Esophagus muscularis mucosa (tissue), 3 donors: ENCODE measurements around the gene KCNJ15.

Experiments used
- POLR2A ChIP-seq: fragments of 450-650 bp; IDR thresholded peaks from one replicate; pipeline ENCODE4 v1.6.1; 2017; ENCODE audit warnings: antibody characterized with exemption, moderate library complexity, mild to moderate bottlenecking, low read depth
- POLR2AphosphoS5 ChIP-seq, 2 donors: sonication (generic); formaldehyde crosslinking; IDR thresholded peaks; one replicate each; pipeline ENCODE4 v1.6.1; 2017; ENCODE audit warnings: antibody characterized with exemption in 2 of 2
- TF ChIP-seq, protein P1 (sequence below), 3 experiments: fragments of 200-600 bp in 2 of 3; fragments of 450-650 bp in 1 of 3; sonication (generic) in 2 of 3; IDR thresholded peaks; one replicate each; pipeline ENCODE4 v1.5.1; 2017 to 2019; ENCODE audit warnings: antibody characterized with exemption in 3 of 3, mild to moderate bottlenecking in 2 of 3, moderate library complexity in 1 of 3

GRCh38 chr21:38234395-38235142, 22.2 kb upstream of the KCNJ15 start:
- TF ChIP-seq, protein P1, sequence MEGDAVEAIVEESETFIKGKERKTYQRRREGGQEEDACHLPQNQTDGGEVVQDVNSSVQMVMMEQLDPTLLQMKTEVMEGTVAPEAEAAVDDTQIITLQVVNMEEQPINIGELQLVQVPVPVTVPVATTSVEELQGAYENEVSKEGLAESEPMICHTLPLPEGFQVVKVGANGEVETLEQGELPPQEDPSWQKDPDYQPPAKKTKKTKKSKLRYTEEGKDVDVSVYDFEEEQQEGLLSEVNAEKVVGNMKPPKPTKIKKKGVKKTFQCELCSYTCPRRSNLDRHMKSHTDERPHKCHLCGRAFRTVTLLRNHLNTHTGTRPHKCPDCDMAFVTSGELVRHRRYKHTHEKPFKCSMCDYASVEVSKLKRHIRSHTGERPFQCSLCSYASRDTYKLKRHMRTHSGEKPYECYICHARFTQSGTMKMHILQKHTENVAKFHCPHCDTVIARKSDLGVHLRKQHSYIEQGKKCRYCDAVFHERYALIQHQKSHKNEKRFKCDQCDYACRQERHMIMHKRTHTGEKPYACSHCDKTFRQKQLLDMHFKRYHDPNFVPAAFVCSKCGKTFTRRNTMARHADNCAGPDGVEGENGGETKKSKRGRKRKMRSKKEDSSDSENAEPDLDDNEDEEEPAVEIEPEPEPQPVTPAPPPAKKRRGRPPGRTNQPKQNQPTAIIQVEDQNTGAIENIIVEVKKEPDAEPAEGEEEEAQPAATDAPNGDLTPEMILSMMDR (IDR thresholded peaks at IDR 0.05) = no peak
- no peak for TF ChIP-seq POLR2A
- no peak for TF ChIP-seq POLR2AphosphoS5 (IDR thresholded peaks at IDR 0.05)
